ENCODE measurements around the gene SP110.

The SP110 gene

GRCh38 chr2:230219419-230220331, at the start of gene SP110:
TSS of gene SP110 (minus strand) at chr2:230219984. CDS start at chr2:230216927, 3,057 bp downstream.
- no peaks in the 10 kb centered on the region for H3K9me3 ChIP-seq (ENCODE audit: control insufficient read depth, low read length)
- H3K4me1 ChIP-seq = peaks cover 3% of the 10 kb centered on the region
- H3K36me3 ChIP-seq (ENCODE audit: control insufficient read depth, insufficient read depth, low read length) = no peaks in the 10 kb centered on the region
- peak within 1 kb of the TSS; percentile 78 for H3K4me2 ChIP-seq (ENCODE audit: low read length)
- TF ChIP-seq CTCF (IDR thresholded peaks at IDR 0.05) = no peak
- no peak within 1 kb of the TSS for H3K9ac ChIP-seq
- peak within 1 kb of the TSS; percentile 87 for H2AFZ ChIP-seq
- peak within 1 kb of the TSS; percentile 73 for H3K4me3 ChIP-seq (ENCODE audit: low read depth, low read length)
- no peaks in the 10 kb centered on the region for H3K79me2 ChIP-seq
- H3K27ac ChIP-seq = peak within 1 kb of the TSS; percentile 76
- no peaks in the 10 kb centered on the region for H3K27me3 ChIP-seq (ENCODE audit: control insufficient read depth, insufficient read depth, low read length)

- Histone ChIP-seq H3K9ac (no peak overlapping the region), H3K4me2 (ENCODE audit: low read length) (no peak overlapping the region), H3K4me1 (no peaks in the 10 kb centered on the region), H2AFZ (no peak overlapping the region), H3K4me3 (ENCODE audit: low read depth, low read length) (no peak overlapping the region), H3K27me3 (ENCODE audit: control insufficient read depth, insufficient read depth, low read length) (no peaks in the 10 kb centered on the region), H3K79me2 (no peaks in the 10 kb centered on the region), H3K9me3 (ENCODE audit: control insufficient read depth, low read length) (no peaks in the 10 kb centered on the region), H3K27ac (no peak overlapping the region), H3K36me3 (ENCODE audit: control insufficient read depth, insufficient read depth, low read length) (no peaks in the 10 kb centered on the region)
- TF ChIP-seq CTCF (IDR thresholded peaks at IDR 0.05) = no peak
Observed at GRCh38 chr2:230268606-230269243, 48.9 kb upstream of the SP110 start.

- no peaks in the 10 kb centered on the region for H3K4me1 ChIP-seq
- no peak overlapping the region for H3K9ac ChIP-seq
- H3K9me3 ChIP-seq (ENCODE audit: control insufficient read depth, low read length) = no peaks in the 10 kb centered on the region
- H3K36me3 ChIP-seq (ENCODE audit: control insufficient read depth, insufficient read depth, low read length) = no peaks in the 10 kb centered on the region
- no peak overlapping the region for H3K4me3 ChIP-seq (ENCODE audit: low read depth, low read length)
- H3K79me2 ChIP-seq = no peaks in the 10 kb centered on the region
- no peaks in the 10 kb centered on the region for H3K27me3 ChIP-seq (ENCODE audit: control insufficient read depth, insufficient read depth, low read length)
- no peak for TF ChIP-seq CTCF (IDR thresholded peaks at IDR 0.05)
- H3K27ac ChIP-seq = no peak overlapping the region
- no peak overlapping the region for H2AFZ ChIP-seq
- no peak overlapping the region for H3K4me2 ChIP-seq (ENCODE audit: low read length)
Observed at GRCh38 chr2:230267556-230267955, 47.8 kb upstream of the SP110 start.

GRCh38 chr2:230267059-230267458, 47.3 kb upstream of the SP110 start:
- Histone ChIP-seq H3K36me3 (ENCODE audit: control insufficient read depth, insufficient read depth, low read length) (no peaks in the 10 kb centered on the region), H3K27ac (no peak overlapping the region), H3K4me1 (no peaks in the 10 kb centered on the region), H3K4me3 (ENCODE audit: low read depth, low read length) (no peak overlapping the region), H3K9ac (no peak overlapping the region), H3K27me3 (ENCODE audit: control insufficient read depth, insufficient read depth, low read length) (no peaks in the 10 kb centered on the region), H2AFZ (no peak overlapping the region), H3K4me2 (ENCODE audit: low read length) (no peak overlapping the region), H3K9me3 (ENCODE audit: control insufficient read depth, low read length) (no peaks in the 10 kb centered on the region), H3K79me2 (no peaks in the 10 kb centered on the region)
- TF ChIP-seq CTCF (IDR thresholded peaks at IDR 0.05) = no peak
